Testis (tissue), 2 donors: ENCODE measurements around the gene ZNF18.

Experiments
- POLR2A ChIP-seq: fragments of 450-650 bp; IDR thresholded peaks from one replicate; pipeline ENCODE4 v1.6.1; 2017; ENCODE audit warnings: antibody characterized with exemption, mild to moderate bottlenecking, moderate library complexity
- TF ChIP-seq, protein P1 (sequence below), 3 experiments: fragments of 450-650 bp in 2 of 3; fragments of 200-600 bp in 1 of 3; sonication (generic) in 1 of 3; IDR thresholded peaks; one replicate each; pipeline ENCODE4 v1.5.1; 2016 to 2019; ENCODE audit warnings: antibody characterized with exemption in 3 of 3, mild to moderate bottlenecking in 2 of 3, moderate library complexity in 1 of 3

DNA sequence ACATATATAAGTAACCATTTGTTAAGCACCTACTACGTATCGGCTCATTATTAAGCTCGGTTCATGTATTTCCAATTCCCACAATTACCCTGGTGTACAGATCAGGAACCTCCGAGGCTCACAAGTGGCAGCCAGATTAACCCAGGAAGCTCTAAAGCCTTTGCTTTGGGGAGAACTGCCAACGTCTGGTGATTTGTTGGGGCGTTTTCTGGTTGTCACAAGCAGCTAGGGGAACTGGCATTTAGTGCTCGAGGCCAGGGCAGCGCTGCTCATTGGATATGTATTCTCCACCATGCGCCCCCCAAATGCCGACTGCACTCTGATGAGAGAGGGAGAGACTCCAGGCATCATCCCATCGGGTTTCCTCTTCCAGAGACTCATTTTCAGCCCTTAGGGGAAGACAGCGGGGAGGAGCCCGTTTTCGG is 541 bp downstream of the ZNF18 start:
- TF ChIP-seq, protein P1, sequence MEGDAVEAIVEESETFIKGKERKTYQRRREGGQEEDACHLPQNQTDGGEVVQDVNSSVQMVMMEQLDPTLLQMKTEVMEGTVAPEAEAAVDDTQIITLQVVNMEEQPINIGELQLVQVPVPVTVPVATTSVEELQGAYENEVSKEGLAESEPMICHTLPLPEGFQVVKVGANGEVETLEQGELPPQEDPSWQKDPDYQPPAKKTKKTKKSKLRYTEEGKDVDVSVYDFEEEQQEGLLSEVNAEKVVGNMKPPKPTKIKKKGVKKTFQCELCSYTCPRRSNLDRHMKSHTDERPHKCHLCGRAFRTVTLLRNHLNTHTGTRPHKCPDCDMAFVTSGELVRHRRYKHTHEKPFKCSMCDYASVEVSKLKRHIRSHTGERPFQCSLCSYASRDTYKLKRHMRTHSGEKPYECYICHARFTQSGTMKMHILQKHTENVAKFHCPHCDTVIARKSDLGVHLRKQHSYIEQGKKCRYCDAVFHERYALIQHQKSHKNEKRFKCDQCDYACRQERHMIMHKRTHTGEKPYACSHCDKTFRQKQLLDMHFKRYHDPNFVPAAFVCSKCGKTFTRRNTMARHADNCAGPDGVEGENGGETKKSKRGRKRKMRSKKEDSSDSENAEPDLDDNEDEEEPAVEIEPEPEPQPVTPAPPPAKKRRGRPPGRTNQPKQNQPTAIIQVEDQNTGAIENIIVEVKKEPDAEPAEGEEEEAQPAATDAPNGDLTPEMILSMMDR (IDR thresholded peaks at IDR 0.05) = peak in 2 of 3 experiments; percentile 9 to 27
- TF ChIP-seq POLR2A = no peak
